HG03457 (cell line): ENCODE data around the gene SPNS3.

ENCODE experiments used
- ATAC-seq: cut with Tn5 transposase; IDR thresholded peaks from one replicate; pipeline ENCODE4 v1.9.1; 2021; ENCODE audit warnings: moderate number of reproducible peaks; ENCODE audit not compliant: unreplicated experiment

The SPNS3 gene

GRCh38 chr17:4522661-4523060 lies 88.9 kb downstream of the SPNS3 start:
- ATAC-seq: no peak

GRCh38 chr17:4523946-4524345 lies 90.2 kb downstream of the SPNS3 start:
- no peak for ATAC-seq

GRCh38 chr17:4525691-4526397 lies 92.1 kb downstream of the SPNS3 start:
- ATAC-seq: no peak

GRCh38 chr17:4527134-4527533 lies 93.4 kb downstream of the SPNS3 start:
- no peak for ATAC-seq

GRCh38 chr17:4527566-4528125 lies 93.9 kb downstream of the SPNS3 start:
- no peak for ATAC-seq

- no peak for ATAC-seq
Observed at GRCh38 chr17:4529533-4530152, 95.9 kb downstream of the SPNS3 start.

- no peak for ATAC-seq
Observed at GRCh38 chr17:4530799-4531730, 97.3 kb downstream of the SPNS3 start.

- ATAC-seq: no peak
Observed at GRCh38 chr17:4531988-4532736, 98.4 kb downstream of the SPNS3 start.

GRCh38 chr17:4532860-4533522 lies 99.3 kb downstream of the SPNS3 start:
- ATAC-seq: no peak

- no peak for ATAC-seq
Observed at GRCh38 chr17:4533523-4534504, 100.1 kb downstream of the SPNS3 start.

GRCh38 chr17:4534515-4534914 lies 100.8 kb downstream of the SPNS3 start:
- ATAC-seq: no peak

GRCh38 chr17:4534928-4535666 lies 101.4 kb downstream of the SPNS3 start:
- ATAC-seq: no peak

GRCh38 chr17:4535667-4536258 lies 102.0 kb downstream of the SPNS3 start:
- no peak for ATAC-seq

GRCh38 chr17:4536259-4536741 lies 102.6 kb downstream of the SPNS3 start:
- no peak for ATAC-seq

GRCh38 chr17:4536742-4537411 lies 103.1 kb downstream of the SPNS3 start:
- no peak for ATAC-seq
